Body of pancreas (tissue), 4 donors: ENCODE results near the gene TMEM135. TPM values are rescaled to one million over a fixed set of nuclear protein-coding genes. Genes with fewer than 3 reads are reported as not detected.

Source experiments
- ATAC-seq: fragments of 150-250 bp; one replicate; pipeline ENCODE4 v1.9.1; 2016
- DNase-seq, 4 donors: peaks; one replicate each; pipeline ENCODE4 v3.0.0-alpha.2; 2019
- H3K27ac ChIP-seq, 4 donors: fragments of 200-600 bp; sonication (generic); 1 replicate in 3 of 4; 2 replicates in 1 of 4; pipeline versions ENCODE4 v1.5.1 to v1.6.1; 2016 to 2019; ENCODE audit warnings: mild to moderate bottlenecking in 1 of 4, mixed read lengths in 1 of 4, moderate library complexity in 1 of 4
- H3K27me3 ChIP-seq, 2 donors: fragments of 200-600 bp; sonication (generic); one replicate each; pipeline ENCODE4 v1.6.0; 2016; ENCODE audit warnings: mild to moderate bottlenecking in 1 of 2
- H3K36me3 ChIP-seq, 2 donors: fragments of 200-600 bp; sonication (generic); replicated peaks in 1 of 2; 2 replicates each; pipeline ENCODE4 v1.5.1; 2016; ENCODE audit warnings: low read depth in 2 of 2; ENCODE audit not compliant: insufficient read depth in 1 of 2
- H3K4me1 ChIP-seq: fragments of 200-600 bp; sonication (generic); one replicate; pipeline ENCODE4 v1.6.0; 2016
- H3K4me3 ChIP-seq, 2 donors: fragments of 200-600 bp; sonication (generic); 1 replicate in 1 of 2; 2 replicates in 1 of 2; pipeline ENCODE4 v1.5.1; 2016 to 2019
- H3K9me3 ChIP-seq, 3 donors: fragments of 200-600 bp; sonication (generic); 1 replicate in 2 of 3; 2 replicates in 1 of 3; pipeline ENCODE4 v1.5.1; 2016
- CTCF ChIP-seq, 7 experiments: fragments of 450-650 bp in 4 of 7; fragments of 200-600 bp in 3 of 7; sonication (generic) in 3 of 7; IDR thresholded peaks; one replicate each; pipeline ENCODE4 v1.5.1; 2016 to 2019; ENCODE audit warnings: antibody characterized with exemption in 7 of 7
- POLR2A ChIP-seq, 3 donors: fragments of 450-650 bp; IDR thresholded peaks; one replicate each; pipeline ENCODE4 v1.6.1; 2016; ENCODE audit warnings: antibody characterized with exemption in 3 of 3, mild to moderate bottlenecking in 2 of 3
- WGBS, 2 donors: methylation state at CpG; one replicate each; pipeline ENCODE4 v1.1.5; 2017; 5-methylcytosine and 5-hydroxymethylcytosine counted together
- intact Hi-C: fragments of 100-400 bp; cut with DNase I; formaldehyde crosslinking; loops from one replicate; pipeline ENCODE4 v1.15.1; 2023
- total RNA-seq, 2 donors: library from RNA; depleted of rRNA; stranded (reverse); fragments of >200 nt; gene quantifications; one replicate each; pipeline ENCODE4 v1.1.0, GENCODE V29; 2016

Gene TMEM135
- total RNA-seq, 2 donors from 2014 or later: 11.2 to 20.1 TPM

GRCh38 chr11:87046824-87047223 is 9.1 kb downstream of the TMEM135 start:
- no peaks in the 10 kb centered on the region for H3K9me3 ChIP-seq
- ATAC-seq: no peak
- DNase-seq: no peak
- TF ChIP-seq CTCF (IDR thresholded peaks at IDR 0.05) (no peak), POLR2A (IDR thresholded peaks at IDR 0.05) (no peak)
- H3K27me3 ChIP-seq: no peaks in the 10 kb centered on the region
- intact Hi-C loops: no loop called here
- WGBS, 2 donors: 96 to 98% methylated on average over 2 of the region's 2 CpGs
- no peaks in the 10 kb centered on the region for H3K4me1 ChIP-seq
- H3K27ac ChIP-seq: no peak overlapping the region
- no peaks in the 10 kb centered on the region for H3K36me3 ChIP-seq
- H3K4me3 ChIP-seq: no peak overlapping the region

GRCh38 chr11:87056091-87056490 is 18.4 kb downstream of the TMEM135 start:
- Histone ChIP-seq H3K4me1 (no peaks in the 10 kb centered on the region), H3K4me3 (no peak overlapping the region), H3K36me3 (no peaks in the 10 kb centered on the region), H3K9me3 (no peaks in the 10 kb centered on the region), H3K27ac (no peak overlapping the region), H3K27me3 (no peaks in the 10 kb centered on the region)
- intact Hi-C loops: no loop called here
- 81 to 93% methylated on average over 3 of the region's 3 CpGs for WGBS, 2 donors
- TF ChIP-seq POLR2A (IDR thresholded peaks at IDR 0.05) (no peak), CTCF (IDR thresholded peaks at IDR 0.05) (no peak)
- DNase-seq (no peak), ATAC-seq (no peak)

- intact Hi-C loops: no loop called here
- no peak for DNase-seq
- Histone ChIP-seq H3K4me1 (no peaks in the 10 kb centered on the region), H3K27ac (no peak overlapping the region), H3K9me3 (no peaks in the 10 kb centered on the region), H3K36me3 (no peaks in the 10 kb centered on the region), H3K27me3 (no peaks in the 10 kb centered on the region), H3K4me3 (no peak overlapping the region)
- TF ChIP-seq CTCF (IDR thresholded peaks at IDR 0.05) (no peak), POLR2A (IDR thresholded peaks at IDR 0.05) (no peak)
- no peak for ATAC-seq
Measured at GRCh38 chr11:87057749-87058148, 20.0 kb downstream of the TMEM135 start.

GRCh38 chr11:87059596-87060390 is 22.1 kb downstream of the TMEM135 start:
- Histone ChIP-seq H3K36me3 (no peaks in the 10 kb centered on the region), H3K9me3 (no peaks in the 10 kb centered on the region), H3K4me3 (no peak overlapping the region), H3K27ac (no peak overlapping the region), H3K4me1 (no peaks in the 10 kb centered on the region), H3K27me3 (no peaks in the 10 kb centered on the region)
- intact Hi-C loops: no loop called here
- no peak for ATAC-seq
- TF ChIP-seq CTCF (IDR thresholded peaks at IDR 0.05): no peak
- TF ChIP-seq POLR2A (IDR thresholded peaks at IDR 0.05): no peak
- 90 to 93% methylated on average over 10 of the region's 10 CpGs for WGBS, 2 donors
- no peak for DNase-seq

GRCh38 chr11:87061766-87062165 is 24.0 kb downstream of the TMEM135 start:
- H3K27ac ChIP-seq: no peak overlapping the region
- H3K4me1 ChIP-seq: no peaks in the 10 kb centered on the region
- DNase-seq (no peak), ATAC-seq (no peak)
- no peaks in the 10 kb centered on the region for H3K9me3 ChIP-seq
- no peaks in the 10 kb centered on the region for H3K27me3 ChIP-seq
- H3K4me3 ChIP-seq: no peak overlapping the region
- intact Hi-C loops: no loop called here
- 85 to 95% methylated on average over 6 of the region's 6 CpGs for WGBS, 2 donors
- no peak for TF ChIP-seq CTCF (IDR thresholded peaks at IDR 0.05)
- TF ChIP-seq POLR2A (IDR thresholded peaks at IDR 0.05): no peak
- H3K36me3 ChIP-seq: no peaks in the 10 kb centered on the region
